DOHH2 (cell line): ENCODE measurements around the gene TRPM8.

Experiments used
- H3F3A ChIP-seq: fragments of 200-600 bp; sonication (generic), shearing (Covaris generic); 2 replicates; pipeline ENCODE4 v1.6.0; 2016; ENCODE audit warnings: antibody characterized with exemption, mild to moderate bottlenecking; ENCODE audit not compliant: control insufficient read depth, insufficient read depth
- H3K27ac ChIP-seq: fragments of 200-600 bp; sonication (generic); 2 replicates; pipeline ENCODE4 v1.5.1; 2014; ENCODE audit warnings: low read depth, mild to moderate bottlenecking, low read length, moderate library complexity
- H3K27me3 ChIP-seq: fragments of 200-600 bp; sonication (generic); 2 replicates; pipeline ENCODE4 v1.6.1; 2014; ENCODE audit warnings: mild to moderate bottlenecking, low read length, mixed read lengths; ENCODE audit not compliant: control insufficient read depth
- H3K36me3 ChIP-seq: fragments of 200-600 bp; sonication (generic); 2 replicates; pipeline ENCODE4 v1.6.1; 2014; ENCODE audit warnings: mild to moderate bottlenecking, low read length, moderate library complexity, mixed read lengths; ENCODE audit not compliant: control insufficient read depth
- H3K4me1 ChIP-seq: fragments of 200-600 bp; sonication (generic); 2 replicates; pipeline ENCODE4 v1.6.1; 2014; ENCODE audit warnings: mild to moderate bottlenecking, low read length, mixed read lengths; ENCODE audit not compliant: control insufficient read depth
- H3K4me2 ChIP-seq: fragments of 200-600 bp; sonication (generic); 2 replicates; pipeline ENCODE4 v1.6.0; 2014; ENCODE audit warnings: mild to moderate bottlenecking, low read length, moderate library complexity
- H3K4me3 ChIP-seq: fragments of 200-600 bp; sonication (generic); 2 replicates; pipeline ENCODE4 v1.5.1; 2014; ENCODE audit warnings: mild to moderate bottlenecking, low read length, mixed read lengths
- H3K79me2 ChIP-seq: fragments of 200-600 bp; sonication (generic); 2 replicates; pipeline ENCODE4 v1.6.1; 2014; ENCODE audit warnings: mild to moderate bottlenecking, low read length, mixed read lengths; ENCODE audit not compliant: control insufficient read depth
- H3K9me2 ChIP-seq: fragments of 200-600 bp; sonication (generic); replicated peaks from 2 replicates; pipeline ENCODE4 v1.6.1; 2014; ENCODE audit warnings: mild to moderate bottlenecking, low read length, mixed read lengths; ENCODE audit not compliant: control insufficient read depth
- H3K9me3 ChIP-seq: fragments of 200-600 bp; sonication (generic); 2 replicates; pipeline ENCODE4 v1.6.1; 2014; ENCODE audit warnings: antibody characterized with exemption, low read length, mixed read lengths; ENCODE audit not compliant: control insufficient read depth, insufficient read depth
- H4K20me1 ChIP-seq: fragments of 200-600 bp; sonication (generic); 2 replicates; pipeline ENCODE4 v1.6.0; 2014; ENCODE audit warnings: low read depth, mild to moderate bottlenecking, antibody characterized with exemption, low read length, moderate library complexity; ENCODE audit not compliant: control insufficient read depth, insufficient read depth
- EZH2phosphoT487 ChIP-seq: fragments of 200-600 bp; sonication (generic); IDR thresholded peaks from 2 replicates; pipeline ENCODE4 v1.6.1; 2017; ENCODE audit warnings: borderline replicate concordance, mild to moderate bottlenecking, antibody characterized with exemption, low read length, moderate library complexity, mixed read lengths
- TF ChIP-seq, protein P1 (sequence below): fragments of 200-600 bp; sonication (generic); IDR thresholded peaks from one replicate; pipeline ENCODE4 v1.5.1; 2014; ENCODE audit warnings: antibody characterized with exemption, mild to moderate bottlenecking, low read depth, low read length; ENCODE audit not compliant: poor library complexity, severe bottlenecking

Gene TRPM8

DNA sequence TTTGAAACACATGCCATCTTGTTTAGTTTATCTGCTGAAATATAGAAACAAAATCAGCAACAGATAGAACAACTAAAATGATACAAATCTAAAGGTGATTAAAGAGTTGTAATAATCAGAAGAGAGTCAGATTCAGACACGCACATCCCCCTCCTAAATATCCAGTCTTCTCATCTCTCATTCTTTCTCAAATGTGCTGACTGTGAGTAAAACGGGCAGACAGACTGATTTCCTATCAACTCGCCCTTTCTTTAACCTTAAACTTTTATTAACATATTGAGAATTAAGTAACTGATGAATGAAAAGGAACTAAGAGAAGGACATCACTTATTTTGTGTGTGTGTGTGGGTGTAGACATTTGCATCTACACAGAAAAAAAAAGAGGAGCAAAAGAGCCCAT is 98.7 kb downstream of the TRPM8 start:
- no peaks in the 10 kb centered on the region for H3K36me3 ChIP-seq
- no peaks in the 10 kb centered on the region for H3K9me3 ChIP-seq
- H3K9me2 ChIP-seq, result no peaks in the 10 kb centered on the region
- H3K4me2 ChIP-seq, result no peak overlapping the region
- no peaks in the 10 kb centered on the region for H3K4me1 ChIP-seq
- no peaks in the 10 kb centered on the region; the same call in 1 of the 2 replicates for H3K27me3 ChIP-seq
- no peak overlapping the region for H3K4me3 ChIP-seq
- TF ChIP-seq, protein P1, sequence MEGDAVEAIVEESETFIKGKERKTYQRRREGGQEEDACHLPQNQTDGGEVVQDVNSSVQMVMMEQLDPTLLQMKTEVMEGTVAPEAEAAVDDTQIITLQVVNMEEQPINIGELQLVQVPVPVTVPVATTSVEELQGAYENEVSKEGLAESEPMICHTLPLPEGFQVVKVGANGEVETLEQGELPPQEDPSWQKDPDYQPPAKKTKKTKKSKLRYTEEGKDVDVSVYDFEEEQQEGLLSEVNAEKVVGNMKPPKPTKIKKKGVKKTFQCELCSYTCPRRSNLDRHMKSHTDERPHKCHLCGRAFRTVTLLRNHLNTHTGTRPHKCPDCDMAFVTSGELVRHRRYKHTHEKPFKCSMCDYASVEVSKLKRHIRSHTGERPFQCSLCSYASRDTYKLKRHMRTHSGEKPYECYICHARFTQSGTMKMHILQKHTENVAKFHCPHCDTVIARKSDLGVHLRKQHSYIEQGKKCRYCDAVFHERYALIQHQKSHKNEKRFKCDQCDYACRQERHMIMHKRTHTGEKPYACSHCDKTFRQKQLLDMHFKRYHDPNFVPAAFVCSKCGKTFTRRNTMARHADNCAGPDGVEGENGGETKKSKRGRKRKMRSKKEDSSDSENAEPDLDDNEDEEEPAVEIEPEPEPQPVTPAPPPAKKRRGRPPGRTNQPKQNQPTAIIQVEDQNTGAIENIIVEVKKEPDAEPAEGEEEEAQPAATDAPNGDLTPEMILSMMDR, result no peak
- no peak for TF ChIP-seq EZH2phosphoT487
- H3K27ac ChIP-seq, result no peak overlapping the region
- H3K79me2 ChIP-seq, result no peaks in the 10 kb centered on the region
- H3F3A ChIP-seq, result no peaks in the 10 kb centered on the region
- H4K20me1 ChIP-seq, result no peaks in the 10 kb centered on the region

DNA sequence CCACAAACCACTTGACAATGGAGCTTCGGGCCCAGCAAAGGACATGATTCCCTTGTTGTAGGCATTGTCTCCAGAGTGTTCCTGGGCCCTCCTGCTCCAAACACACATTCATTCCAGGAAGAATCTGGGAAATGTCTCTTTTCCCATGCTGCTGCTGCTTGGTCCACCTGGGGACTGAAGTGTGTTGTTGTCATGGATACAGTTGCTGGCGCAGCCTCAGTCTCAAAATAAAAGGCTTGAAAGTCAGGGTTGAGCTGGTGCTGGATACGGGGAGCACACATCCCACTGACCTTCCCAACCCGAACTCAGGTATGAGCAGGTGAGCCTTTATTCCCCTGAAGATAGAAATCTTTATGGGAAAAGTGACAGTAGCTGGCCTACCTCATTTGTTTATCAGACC is 102.7 kb downstream of the TRPM8 start:
- Histone ChIP-seq H3K79me2 (no peaks in the 10 kb centered on the region), H3K9me3 (no peaks in the 10 kb centered on the region), H4K20me1 (no peaks in the 10 kb centered on the region), H3K27ac (no peak overlapping the region), H3K36me3 (no peaks in the 10 kb centered on the region), H3K4me2 (no peak overlapping the region), H3K4me3 (no peak overlapping the region), H3K9me2 (no peaks in the 10 kb centered on the region), H3F3A (no peaks in the 10 kb centered on the region), H3K4me1 (no peaks in the 10 kb centered on the region), H3K27me3 (no peaks in the 10 kb centered on the region)
- TF ChIP-seq EZH2phosphoT487, result no peak
- TF ChIP-seq, protein P1, result no peak

DNA sequence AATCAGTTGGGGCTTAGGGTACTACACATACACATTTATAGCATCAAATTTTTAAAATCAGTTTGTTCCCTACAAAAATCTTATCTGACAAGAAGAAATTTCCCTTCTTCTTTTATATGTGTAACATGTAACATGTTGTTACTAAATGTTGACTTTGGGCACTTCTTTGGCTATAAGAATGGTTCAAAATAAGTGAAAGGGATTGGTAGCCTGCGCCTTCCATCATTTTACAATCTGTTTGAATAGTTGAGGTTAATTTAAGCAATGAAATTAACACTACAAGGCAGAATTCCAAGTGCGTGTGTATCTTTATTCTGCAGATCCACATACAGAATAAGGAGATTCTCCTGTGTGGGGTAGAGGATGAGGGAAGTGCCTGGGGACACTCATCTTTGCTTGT is 103.2 kb downstream of the TRPM8 start:
- no peak overlapping the region for H3K27ac ChIP-seq
- H3K27me3 ChIP-seq, result no peaks in the 10 kb centered on the region
- H4K20me1 ChIP-seq, result no peaks in the 10 kb centered on the region

More for the DNA sequence above, 103.2 kb downstream of the TRPM8 start:
- H3K79me2 ChIP-seq, result no peaks in the 10 kb centered on the region
- H3F3A ChIP-seq, result no peaks in the 10 kb centered on the region
- H3K4me1 ChIP-seq, result no peaks in the 10 kb centered on the region
- no peaks in the 10 kb centered on the region for H3K9me2 ChIP-seq
- no peaks in the 10 kb centered on the region for H3K9me3 ChIP-seq
- no peak overlapping the region for H3K4me2 ChIP-seq
- TF ChIP-seq, protein P1, result no peak
- TF ChIP-seq EZH2phosphoT487, result no peak
- no peak overlapping the region for H3K4me3 ChIP-seq
- H3K36me3 ChIP-seq, result no peaks in the 10 kb centered on the region
